Peyer's patch (tissue), 4 donors: ENCODE data around the gene SGO2.

Experiments
- POLR2A ChIP-seq, 2 donors: fragments of 450-650 bp; IDR thresholded peaks; one replicate each; pipeline ENCODE4 v1.5.1; 2017; ENCODE audit warnings: antibody characterized with exemption in 2 of 2, mild to moderate bottlenecking in 2 of 2, moderate library complexity in 2 of 2
- TF ChIP-seq, protein P1 (sequence below), 6 experiments: fragments of 450-650 bp in 4 of 6; fragments of 200-600 bp in 2 of 6; sonication (generic) in 1 of 6; IDR thresholded peaks; one replicate each; pipeline ENCODE4 v1.5.1; 2017 to 2019; ENCODE audit warnings: antibody characterized with exemption in 6 of 6, mild to moderate bottlenecking in 3 of 6, moderate library complexity in 1 of 6

DNA sequence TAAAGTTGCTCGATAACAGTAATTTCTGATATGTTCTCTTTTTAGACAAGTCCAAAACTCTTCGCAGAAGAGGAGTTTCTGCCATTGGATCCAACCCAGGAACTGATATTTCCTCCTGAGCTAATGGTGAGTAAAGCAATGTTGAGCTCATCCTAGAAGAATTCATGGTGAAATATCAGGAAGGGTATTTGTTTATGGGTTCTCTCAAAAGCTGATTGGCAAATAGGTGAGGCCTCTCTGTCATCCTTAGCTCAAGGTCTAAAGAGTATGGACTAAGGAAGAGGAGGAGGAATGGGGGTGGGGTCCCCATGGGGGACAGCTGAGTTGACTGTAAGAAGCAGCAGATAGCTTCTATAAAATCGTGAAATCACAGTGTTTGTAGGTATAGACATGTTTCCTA, 78.0 kb downstream of the SGO2 start:
- TF ChIP-seq, protein P1, sequence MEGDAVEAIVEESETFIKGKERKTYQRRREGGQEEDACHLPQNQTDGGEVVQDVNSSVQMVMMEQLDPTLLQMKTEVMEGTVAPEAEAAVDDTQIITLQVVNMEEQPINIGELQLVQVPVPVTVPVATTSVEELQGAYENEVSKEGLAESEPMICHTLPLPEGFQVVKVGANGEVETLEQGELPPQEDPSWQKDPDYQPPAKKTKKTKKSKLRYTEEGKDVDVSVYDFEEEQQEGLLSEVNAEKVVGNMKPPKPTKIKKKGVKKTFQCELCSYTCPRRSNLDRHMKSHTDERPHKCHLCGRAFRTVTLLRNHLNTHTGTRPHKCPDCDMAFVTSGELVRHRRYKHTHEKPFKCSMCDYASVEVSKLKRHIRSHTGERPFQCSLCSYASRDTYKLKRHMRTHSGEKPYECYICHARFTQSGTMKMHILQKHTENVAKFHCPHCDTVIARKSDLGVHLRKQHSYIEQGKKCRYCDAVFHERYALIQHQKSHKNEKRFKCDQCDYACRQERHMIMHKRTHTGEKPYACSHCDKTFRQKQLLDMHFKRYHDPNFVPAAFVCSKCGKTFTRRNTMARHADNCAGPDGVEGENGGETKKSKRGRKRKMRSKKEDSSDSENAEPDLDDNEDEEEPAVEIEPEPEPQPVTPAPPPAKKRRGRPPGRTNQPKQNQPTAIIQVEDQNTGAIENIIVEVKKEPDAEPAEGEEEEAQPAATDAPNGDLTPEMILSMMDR (IDR thresholded peaks at IDR 0.05): no peak
- no peak for TF ChIP-seq POLR2A (IDR thresholded peaks at IDR 0.05)
